HG03558 (cell line): ENCODE measurements around the gene CCDC33.

ENCODE experiments used
- ATAC-seq: cut with Tn5 transposase; IDR thresholded peaks from one replicate; pipeline ENCODE4 v1.9.1; 2021; ENCODE audit warnings: moderate number of reproducible peaks; ENCODE audit not compliant: unreplicated experiment; ENCODE audit errors: extremely low read depth

The CCDC33 gene

DNA sequence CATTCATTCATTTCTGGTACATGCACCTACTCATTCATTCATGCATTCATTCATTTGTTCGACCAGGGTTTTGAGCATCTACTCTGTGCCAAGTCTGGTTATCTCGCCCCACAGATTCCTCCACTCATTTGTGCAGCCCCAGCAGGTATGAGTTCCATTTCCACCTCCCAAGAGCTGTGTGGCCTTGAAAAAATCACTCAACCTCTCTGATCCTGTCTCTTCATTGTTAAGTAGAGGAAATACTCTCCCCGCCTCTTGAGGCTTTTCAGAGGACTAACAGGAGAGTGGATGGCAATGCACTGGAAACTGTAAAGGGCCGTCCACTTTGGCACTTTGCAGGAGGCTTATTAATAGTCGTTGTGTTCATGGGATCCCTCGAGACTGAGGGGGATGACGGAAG, 69.6 kb downstream of the CCDC33 start:
- ATAC-seq, result no peak

DNA sequence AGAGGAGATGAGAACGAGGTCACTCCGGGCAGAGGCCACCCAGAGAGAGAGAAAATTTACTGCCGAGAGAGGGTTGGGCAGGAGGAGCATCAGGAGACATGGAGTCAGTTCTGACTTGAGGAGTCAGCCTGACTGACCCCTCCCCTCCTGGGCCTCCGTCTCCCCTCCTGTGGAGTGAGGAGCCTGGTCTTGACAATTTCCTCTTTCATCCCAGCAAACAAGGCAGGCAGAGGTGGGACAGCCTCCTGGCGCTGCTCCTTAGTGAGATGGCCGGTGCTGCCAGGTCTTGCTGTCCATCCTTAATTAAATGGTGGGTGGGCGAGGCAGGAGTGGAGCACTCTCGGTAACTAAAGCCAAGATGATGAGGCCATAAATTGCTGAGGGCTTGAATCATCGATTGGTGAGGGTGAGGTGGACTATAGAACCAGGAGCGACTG, 70.7 kb downstream of the CCDC33 start:
- no peak for ATAC-seq

DNA sequence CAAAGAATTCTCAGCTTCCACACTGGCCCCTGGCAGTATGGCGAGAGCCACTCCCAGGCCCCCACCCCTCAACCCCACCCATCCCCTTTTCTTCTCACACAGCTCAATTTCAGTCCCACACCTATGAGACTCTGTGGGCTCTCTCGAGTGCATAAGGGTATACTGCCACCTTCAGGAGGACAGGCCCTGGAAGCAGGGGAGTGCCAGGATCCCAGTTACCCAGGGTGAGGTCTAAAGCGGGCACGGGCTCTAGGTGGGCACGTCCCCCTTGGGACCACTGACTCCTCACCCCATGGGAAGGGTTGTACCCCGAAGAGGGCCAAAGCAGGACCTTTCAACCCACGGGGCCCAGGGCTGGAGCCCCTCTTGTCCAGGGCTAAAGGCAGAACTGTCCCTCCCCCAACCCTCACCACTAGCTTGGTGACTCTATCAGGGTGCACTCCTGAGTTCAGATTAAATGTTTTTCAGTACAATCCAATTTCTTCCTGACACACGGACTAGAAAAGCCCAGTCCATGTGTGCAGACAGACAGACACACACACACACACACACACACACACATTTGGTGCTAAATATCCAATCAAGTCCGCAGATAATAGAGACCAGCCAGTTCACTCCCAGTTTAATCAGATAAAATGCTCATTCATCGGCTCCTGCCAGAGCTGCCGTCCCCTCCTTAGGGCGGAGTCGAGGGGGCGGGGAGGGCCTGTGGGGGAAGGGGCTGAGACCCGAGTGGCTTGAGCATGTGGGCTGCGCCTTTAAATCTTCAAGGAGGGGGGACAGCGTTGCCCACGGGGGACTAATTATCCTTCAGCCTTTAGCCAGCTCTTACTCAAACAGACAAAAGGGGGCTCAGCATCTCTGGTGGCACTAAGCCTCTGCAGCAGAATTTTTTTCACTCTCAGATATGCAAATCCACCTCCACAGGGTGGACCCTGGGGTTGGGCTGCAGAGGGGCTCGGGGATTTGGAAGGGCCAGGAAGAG, 72.0 kb downstream of the CCDC33 start:
- ATAC-seq, result no peak

DNA sequence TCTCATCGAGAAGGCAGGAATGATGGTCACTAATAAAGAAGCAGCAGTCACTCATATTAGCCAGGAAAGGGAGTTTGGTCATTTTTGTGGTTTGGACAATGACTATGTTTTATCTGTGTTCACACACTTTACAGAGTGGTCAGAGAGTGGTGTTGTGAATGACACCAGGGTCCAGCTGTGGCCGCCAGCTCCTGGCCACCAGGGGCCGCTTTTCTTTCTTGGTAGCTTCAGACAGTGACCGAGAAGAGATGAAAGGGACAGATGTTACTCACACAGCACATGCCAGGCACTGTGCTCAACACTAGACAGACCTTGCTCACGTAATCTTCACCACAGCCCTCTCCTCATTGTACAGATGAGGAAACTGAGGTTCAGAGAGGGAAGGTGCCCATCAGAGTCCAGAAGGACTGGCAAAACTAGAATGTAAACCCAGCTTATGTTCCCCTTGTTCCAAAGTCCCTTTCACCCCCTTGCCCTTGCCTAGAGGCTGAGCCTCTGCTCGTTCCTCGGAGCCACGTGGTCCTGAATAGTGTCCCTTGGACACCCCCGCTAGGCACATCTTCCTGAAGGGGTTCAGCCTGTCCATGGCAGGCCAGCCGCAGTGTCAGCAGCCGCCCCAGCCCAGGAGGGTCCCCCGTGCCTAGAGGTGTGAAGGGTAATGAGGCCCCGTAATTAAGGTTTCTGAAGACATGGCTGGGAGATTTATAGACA, 75.8 kb downstream of the CCDC33 start:
- no peak for ATAC-seq

- no peak for ATAC-seq
These were observed 76.4 kb downstream of the CCDC33 start for GRCh38 chr15:74312445-74313007.

DNA sequence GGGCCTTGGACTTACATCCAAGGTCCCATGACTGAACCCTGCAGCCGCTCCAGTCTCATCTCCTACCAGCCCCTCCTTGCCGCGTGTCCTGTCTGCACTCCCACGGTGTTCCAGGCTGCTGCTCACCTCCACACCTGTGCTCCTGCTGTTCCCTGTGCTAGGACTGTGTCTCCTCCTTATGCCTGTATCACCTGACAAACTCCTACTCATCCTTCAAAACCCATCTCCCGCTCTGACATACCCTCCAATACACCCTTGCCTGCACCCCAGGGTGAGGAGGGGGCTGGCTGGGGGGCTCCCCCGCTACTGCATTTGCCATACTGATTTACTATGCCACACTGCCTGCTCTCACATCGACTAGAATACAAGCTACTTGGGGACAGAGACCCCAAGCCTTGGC, 77.8 kb downstream of the CCDC33 start:
- no peak for ATAC-seq

DNA sequence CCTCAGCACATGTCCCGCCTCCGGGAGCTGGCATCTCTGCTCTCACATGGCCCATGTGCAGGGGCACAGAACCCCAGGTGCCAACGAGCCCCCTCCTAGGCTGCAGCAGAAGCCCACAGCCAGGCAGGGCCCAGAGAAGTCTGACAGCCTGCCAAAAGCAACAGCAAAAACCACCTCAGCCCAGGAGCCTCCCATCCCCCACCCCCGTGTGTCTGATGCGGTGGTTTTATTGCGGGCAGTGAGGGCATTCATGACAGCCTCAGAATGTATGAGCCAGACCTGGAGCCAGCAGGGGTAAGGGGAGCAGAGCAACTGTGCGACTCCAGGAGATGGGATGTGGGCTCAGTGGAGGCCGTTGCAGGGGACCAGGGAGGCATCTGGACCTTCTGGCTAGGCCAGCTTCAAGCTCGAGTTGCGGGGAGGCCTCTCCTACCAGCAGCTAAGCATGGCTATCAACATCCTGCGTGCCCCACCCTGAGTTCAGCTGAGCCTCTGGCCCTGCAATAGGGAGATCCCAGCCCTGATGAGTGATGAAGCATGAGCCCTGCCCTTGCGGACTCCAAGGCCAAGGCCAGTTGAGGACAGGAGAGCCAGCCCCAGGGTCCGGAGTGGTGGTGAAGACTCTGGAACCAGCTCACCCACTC, 78.8 kb downstream of the CCDC33 start:
- ATAC-seq, result no peak

- ATAC-seq, result no peak
These were observed 79.5 kb downstream of the CCDC33 start for GRCh38 chr15:74315626-74316025.

- no peak for ATAC-seq
These were observed 80.0 kb downstream of the CCDC33 start for GRCh38 chr15:74316141-74316540.

DNA sequence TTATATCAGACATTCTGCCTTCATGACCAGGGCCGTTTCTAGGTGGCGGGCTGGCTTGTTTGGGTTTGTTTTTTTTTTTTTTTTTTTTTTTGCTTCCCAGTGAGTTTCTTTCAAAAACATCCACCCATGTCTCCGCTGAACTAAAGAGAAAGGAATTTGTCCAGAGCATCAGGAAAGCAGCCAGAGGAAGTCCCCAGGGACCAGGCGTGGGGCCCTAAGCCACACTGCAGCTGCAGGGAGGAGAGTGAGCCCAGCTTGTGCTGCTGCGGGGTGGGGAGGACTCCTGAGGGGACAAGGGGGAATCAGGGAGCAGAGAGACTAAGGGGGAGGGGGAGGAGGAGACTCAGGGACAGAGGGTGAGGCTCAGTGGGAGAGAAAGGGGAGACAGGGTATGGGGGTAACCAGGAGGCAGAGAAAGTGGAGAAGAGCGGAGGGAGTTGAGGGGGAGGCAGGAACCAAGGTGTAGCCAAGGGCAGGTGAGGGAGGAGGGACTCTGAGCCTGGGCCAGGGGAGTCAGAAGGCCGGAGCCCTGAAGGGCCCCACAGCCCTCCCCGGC, 81.8 kb downstream of the CCDC33 start:
- no peak for ATAC-seq

DNA sequence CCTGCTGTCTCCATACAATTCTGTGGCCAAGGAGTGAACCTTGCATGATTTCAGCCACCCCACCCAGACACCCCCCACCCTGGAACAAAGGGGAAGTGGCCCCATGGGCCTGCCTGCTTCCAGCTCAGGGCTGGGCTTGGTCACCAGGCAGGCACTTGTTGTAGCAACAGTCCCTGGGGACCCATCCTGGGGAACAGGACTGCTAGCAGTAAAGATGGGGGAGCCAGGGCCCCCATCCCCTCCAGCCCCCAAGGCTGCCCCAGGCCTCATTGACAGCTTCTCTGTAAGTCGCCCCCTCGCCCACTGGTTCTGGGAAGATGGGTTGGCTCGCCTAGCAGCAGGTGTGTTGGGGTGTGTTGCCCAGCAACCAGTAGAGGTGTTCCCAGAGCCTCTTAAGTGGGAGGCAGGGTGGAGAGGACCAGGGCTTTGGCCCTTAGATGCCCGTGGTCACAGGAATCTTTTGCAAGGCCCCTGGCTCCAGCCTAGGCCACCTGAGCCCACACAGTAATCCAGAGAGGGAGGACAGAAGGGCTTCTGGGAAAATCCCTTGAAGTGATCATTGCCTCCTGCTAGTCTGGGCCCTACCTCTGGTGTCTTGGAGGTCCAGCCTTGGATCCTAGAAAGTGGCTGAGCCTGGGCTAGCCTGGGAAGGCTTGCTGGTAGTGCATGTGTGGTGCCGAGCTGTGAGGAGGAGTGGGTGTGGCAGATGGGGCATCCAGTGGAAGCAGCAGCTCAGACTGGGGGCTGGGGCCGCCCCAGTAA, 82.4 kb downstream of the CCDC33 start:
- ATAC-seq, result no peak

GRCh38 chr15:74319138-74319460, 83.0 kb downstream of the CCDC33 start:
- ATAC-seq, result no peak

DNA sequence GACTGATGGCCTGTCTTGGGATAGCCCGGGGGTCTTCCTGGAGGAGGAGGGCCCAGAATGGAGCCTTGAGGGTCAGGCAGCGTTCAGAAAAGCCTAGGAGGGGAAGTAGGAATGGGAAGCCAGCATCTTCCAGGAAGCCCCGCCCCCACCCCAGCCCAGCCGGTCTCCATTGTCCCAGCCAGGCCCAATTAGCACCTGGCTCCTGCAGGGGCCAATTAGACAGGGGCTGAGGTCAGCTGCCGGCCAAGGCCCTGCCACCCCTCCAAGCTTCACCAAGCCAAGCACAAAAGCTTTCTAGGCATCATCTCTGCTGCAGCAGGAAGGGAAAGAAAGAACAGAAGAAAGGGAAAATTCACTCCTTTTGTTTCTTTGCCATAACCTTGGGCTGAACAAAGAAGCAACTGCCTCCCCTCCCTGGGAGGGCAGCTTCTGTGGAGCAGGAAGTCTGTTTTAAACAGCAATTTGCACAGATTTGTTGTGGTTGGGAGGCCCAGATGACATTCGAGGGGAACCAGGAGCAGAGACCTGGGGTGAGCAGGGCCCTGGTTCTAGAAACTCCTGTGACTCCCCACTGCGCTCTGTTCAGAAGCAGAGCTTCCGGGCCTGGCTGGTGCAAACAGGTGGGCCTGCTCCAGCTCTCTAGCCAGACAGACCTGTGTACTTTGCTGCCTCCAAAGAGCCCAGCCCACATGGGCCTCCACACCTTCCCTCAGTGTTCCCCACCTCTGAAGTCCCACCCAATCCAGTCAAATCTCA, 83.6 kb downstream of the CCDC33 start:
- no peak for ATAC-seq

- no peak for ATAC-seq
These were observed 84.5 kb downstream of the CCDC33 start for GRCh38 chr15:74320352-74321247.

DNA sequence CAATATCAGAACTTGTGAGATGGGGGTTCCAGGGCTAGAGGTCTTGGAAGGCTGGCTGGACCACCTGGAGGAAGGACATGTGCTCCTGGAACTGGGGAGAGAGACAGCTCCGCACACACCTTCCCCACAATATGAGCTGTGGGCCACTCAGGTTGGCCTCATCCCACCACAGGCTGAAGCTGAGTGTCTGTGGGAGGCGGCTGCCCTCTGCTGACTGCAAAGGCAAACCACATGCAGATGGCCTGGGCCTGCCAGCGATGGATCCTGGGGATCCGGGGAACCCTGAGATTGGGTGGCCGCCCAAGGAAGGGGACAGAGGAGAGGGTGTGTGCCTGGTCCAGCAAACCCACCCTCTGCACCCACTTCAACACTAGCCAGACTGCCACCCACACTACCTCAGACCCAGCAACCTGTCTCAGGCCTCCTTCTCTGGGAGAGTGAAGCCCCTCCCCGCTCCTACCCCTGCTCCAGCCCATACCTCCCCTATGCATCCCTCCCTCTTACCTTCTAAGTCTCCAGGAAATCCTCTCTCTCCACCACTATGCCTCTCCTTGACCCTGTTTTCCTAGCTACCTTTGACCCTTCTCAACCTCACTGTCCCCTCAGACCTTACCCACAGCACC, 86.5 kb downstream of the CCDC33 start:
- ATAC-seq, result no peak

- ATAC-seq, result no peak
These were observed 88.6 kb downstream of the CCDC33 start for GRCh38 chr15:74324714-74325113.

- no peak for ATAC-seq
These were observed 90.6 kb downstream of the CCDC33 start for GRCh38 chr15:74326746-74327145.

DNA sequence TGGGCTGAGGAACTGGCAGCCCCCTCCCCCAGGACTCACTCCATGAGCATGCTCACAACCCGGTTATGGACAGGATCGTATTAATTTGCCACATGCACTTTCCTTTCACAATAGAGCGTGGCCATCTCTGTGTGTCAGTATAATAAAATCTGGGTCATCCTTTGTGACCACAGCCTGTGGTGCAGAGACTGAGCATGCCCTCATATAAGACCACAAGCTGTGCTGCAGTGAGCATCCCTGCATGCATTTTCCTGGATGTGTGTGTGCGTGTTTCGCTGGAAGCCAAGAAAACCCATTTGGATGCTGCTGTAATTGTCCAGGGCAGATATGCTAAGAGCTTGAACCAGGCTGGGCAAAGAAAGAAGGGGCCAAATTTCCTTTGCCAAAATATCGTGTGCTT, 91.6 kb downstream of the CCDC33 start:
- ATAC-seq, result no peak
